ENCODE measurements around the gene ERCC1.
"Not testable (repeated sequence)": the region's sequence is repeated elsewhere in the genome, so short reads cannot be mapped to it uniquely, and the experiment has no call there.

The ERCC1 gene

GRCh38 chr19:45408830-45409556, 14.7 kb downstream of the ERCC1 start:
- no peak overlapping the region for H3K4me3 ChIP-seq (ENCODE audit: low read length)
- no peak for DNase-seq (ENCODE audit: low read depth)
- TF ChIP-seq CTCF (conservative IDR thresholded peaks at IDR 0.05; ENCODE audit: low read depth, low read length), result no peak

- H3K4me3 ChIP-seq (ENCODE audit: low read length), result no peak overlapping the region
- DNase-seq (ENCODE audit: low read depth), result no peak
- no peak for TF ChIP-seq CTCF (conservative IDR thresholded peaks at IDR 0.05; ENCODE audit: low read depth, low read length)
These were observed 15.6 kb downstream of the ERCC1 start for GRCh38 chr19:45408121-45408520.

GRCh38 chr19:45407585-45407984, 16.1 kb downstream of the ERCC1 start:
- peak overlapping the region; percentile 97 for H3K4me3 ChIP-seq (ENCODE audit: low read length)
- not testable (repeated sequence) for DNase-seq (ENCODE audit: low read depth)

GRCh38 chr19:45407091-45407375, 16.7 kb downstream of the ERCC1 start:
- DNase-seq (ENCODE audit: low read depth), result no peak
- peak overlapping the region; percentile 97 for H3K4me3 ChIP-seq (ENCODE audit: low read length)
- no peak for TF ChIP-seq CTCF (conservative IDR thresholded peaks at IDR 0.05; ENCODE audit: low read depth, low read length)

- no peak for TF ChIP-seq CTCF (conservative IDR thresholded peaks at IDR 0.05; ENCODE audit: low read depth, low read length)
- DNase-seq (ENCODE audit: low read depth), result peak; percentile 39
- peak within 1 kb of the TSS; percentile 97 for H3K4me3 ChIP-seq (ENCODE audit: low read length)
These were observed 17.3 kb downstream of the ERCC1 start, which contains the start of gene POLR1G for GRCh38 chr19:45406226-45407090. TSS of gene POLR1G (plus strand) at chr19:45406644. CDS start at chr19:45406697, 53 bp downstream.

- no peak for TF ChIP-seq CTCF (conservative IDR thresholded peaks at IDR 0.05; ENCODE audit: low read depth, low read length)
- H3K4me3 ChIP-seq (ENCODE audit: low read length), result peak overlapping the region; percentile 97
- peak; percentile 47 for DNase-seq (ENCODE audit: low read depth)
These were observed 18.1 kb downstream of the ERCC1 start for GRCh38 chr19:45405435-45406225.
